HUES64 (cell line): ENCODE results near the gene GOLGA6L9. TPM values are rescaled to one million over a fixed set of nuclear protein-coding genes. Genes with fewer than 3 reads are reported as not detected.
"Not testable (repeated sequence)": the region's sequence is repeated elsewhere in the genome, so short reads cannot be mapped to it uniquely, and the experiment has no call there.

Experiments used
- H3K27ac ChIP-seq: 2 replicates; pipeline ENCODE4 v1.7.0; 2013; ENCODE audit warnings: low read depth, low read length, inconsistent platforms
- H3K27me3 ChIP-seq: 2 replicates; pipeline ENCODE4 v1.6.1; 2013; ENCODE audit warnings: mild to moderate bottlenecking, low read length; ENCODE audit not compliant: insufficient read depth
- H3K36me3 ChIP-seq: 2 replicates; pipeline ENCODE4 v1.6.1; 2013; ENCODE audit warnings: mild to moderate bottlenecking, low read length; ENCODE audit not compliant: insufficient read depth
- H3K4me1 ChIP-seq: 2 replicates; pipeline ENCODE4 v1.6.1; 2013; ENCODE audit warnings: mild to moderate bottlenecking, low read length, moderate library complexity; ENCODE audit not compliant: insufficient read depth
- H3K4me3 ChIP-seq: 2 replicates; pipeline ENCODE4 v1.5.1; 2013; ENCODE audit warnings: mild to moderate bottlenecking, low read length, moderate library complexity
- H3K9ac ChIP-seq: 2 replicates; pipeline ENCODE4 v1.6.1; 2013; ENCODE audit warnings: mild to moderate bottlenecking, low read depth, low read length
- H3K9me3 ChIP-seq: 2 replicates; pipeline ENCODE4 v1.6.1; 2013; ENCODE audit warnings: low read depth, low read length; ENCODE audit not compliant: insufficient read depth
- WGBS: fragments of 150-250, 120-280 bp; methylation state at CpG from one replicate; pipeline ENCODE4 v1.1.7; 2013; ENCODE audit warnings: missing lambda C conversion rate; 5-methylcytosine and 5-hydroxymethylcytosine counted together
- polyA plus RNA-seq, 2 experiments: library from polyadenylated mRNA; stranded (reverse); fragments of 50-300 nt; gene quantifications; one replicate each; pipeline ENCODE4 v1.2.3, GENCODE V29; 2013

GOLGA6L9 gene, protein sequence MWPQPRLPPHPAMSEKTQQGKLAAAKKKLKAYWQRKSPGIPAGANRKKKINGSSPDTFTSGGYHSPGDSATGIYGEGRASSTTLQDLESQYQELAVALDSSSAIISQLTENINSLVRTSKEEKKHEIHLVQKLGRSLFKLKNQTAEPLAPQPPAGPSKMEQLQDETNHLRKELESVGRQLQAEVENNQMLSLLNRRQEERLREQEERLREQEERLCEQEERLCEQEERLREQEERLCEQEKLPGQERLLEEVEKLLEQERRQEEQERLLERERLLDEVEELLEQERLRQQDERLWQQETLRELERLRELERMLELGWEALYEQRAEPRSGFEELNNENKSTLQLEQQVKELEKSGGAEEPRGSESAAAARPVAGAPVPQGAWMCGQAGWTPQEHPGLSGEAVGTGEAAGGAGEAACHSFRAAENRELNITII
- polyA plus RNA-seq (2013, experiment 1 of 2), result 2.7 TPM
- 4.1 TPM for polyA plus RNA-seq (2013, experiment 2 of 2)

DNA sequence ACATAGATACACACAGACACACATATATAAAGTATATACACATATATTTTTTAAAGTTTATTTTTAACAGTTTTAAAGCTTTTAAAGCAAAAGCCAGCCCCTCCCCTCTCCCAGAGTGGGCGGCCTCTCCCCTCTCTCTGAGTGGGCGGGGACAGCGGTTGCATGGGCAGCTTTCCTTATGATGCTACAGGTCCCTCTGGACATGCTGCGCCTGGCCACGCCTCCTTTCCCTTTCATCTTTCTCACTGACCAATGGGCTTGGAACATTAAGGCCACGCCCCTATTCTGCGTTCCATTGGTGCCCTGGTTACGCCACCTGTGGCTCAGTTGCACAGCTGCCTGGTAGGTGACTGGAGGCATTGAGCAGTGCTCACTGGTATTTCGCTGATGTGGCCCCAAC lies at the start of gene GOLGA6L9:
TSS of gene GOLGA6L9 (plus strand) at position 124 of the 400 bp plus-strand sequence. CDS start at position 388, 264 bp downstream.
- H3K9ac ChIP-seq, H3K4me3 ChIP-seq, H3K36me3 ChIP-seq, H3K4me1 ChIP-seq, H3K27me3 ChIP-seq, H3K27ac ChIP-seq, H3K9me3 ChIP-seq: not testable (repeated sequence)
- 90% methylated on average over 4 of the region's 9 CpGs for WGBS

DNA sequence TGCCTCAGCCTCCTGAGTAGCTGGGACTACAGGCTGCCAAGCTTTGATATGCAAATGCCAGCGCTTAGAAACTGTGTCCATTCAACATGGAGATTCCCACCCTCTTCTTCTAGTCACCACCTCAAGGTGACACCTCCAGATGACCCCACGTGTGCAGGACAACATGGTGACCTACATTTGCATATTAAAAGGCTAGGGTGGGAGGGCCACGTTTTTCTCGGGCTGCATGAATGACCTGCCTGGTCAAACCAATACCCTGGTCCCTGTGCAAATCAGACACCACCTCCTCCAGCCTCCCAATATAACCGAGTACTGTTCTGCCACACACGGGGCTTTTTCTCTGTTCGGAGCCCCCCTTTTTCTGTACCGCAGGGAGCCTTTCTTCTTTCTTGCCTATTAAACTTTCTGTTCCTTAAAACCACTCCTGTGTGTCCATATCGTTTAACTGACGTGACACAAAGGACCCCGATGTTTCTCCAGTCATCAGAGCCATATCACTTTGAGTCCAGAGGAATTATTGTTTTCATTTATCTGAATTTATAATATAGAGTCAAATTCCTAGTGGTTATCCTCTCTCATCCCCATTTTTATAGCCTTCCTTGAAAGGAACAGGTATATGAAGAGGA lies 48.2 kb upstream of the GOLGA6L9 start:
- H3K9me3 ChIP-seq, H3K27ac ChIP-seq, H3K27me3 ChIP-seq, H3K4me3 ChIP-seq, H3K9ac ChIP-seq, H3K36me3 ChIP-seq: not testable (repeated sequence)
- peaks cover 19% of the 10 kb centered on the region for H3K4me1 ChIP-seq
- WGBS, result 62% methylated on average over 10 of the region's 11 CpGs

- H3K27ac ChIP-seq, H3K9me3 ChIP-seq, H3K36me3 ChIP-seq, H3K27me3 ChIP-seq, H3K9ac ChIP-seq, H3K4me3 ChIP-seq: not testable (repeated sequence)
- H3K4me1 ChIP-seq, result peaks cover 14% of the 10 kb centered on the region
Measured at GRCh38 chr15:82387209-82387608, 42.4 kb upstream of the GOLGA6L9 start.

DNA sequence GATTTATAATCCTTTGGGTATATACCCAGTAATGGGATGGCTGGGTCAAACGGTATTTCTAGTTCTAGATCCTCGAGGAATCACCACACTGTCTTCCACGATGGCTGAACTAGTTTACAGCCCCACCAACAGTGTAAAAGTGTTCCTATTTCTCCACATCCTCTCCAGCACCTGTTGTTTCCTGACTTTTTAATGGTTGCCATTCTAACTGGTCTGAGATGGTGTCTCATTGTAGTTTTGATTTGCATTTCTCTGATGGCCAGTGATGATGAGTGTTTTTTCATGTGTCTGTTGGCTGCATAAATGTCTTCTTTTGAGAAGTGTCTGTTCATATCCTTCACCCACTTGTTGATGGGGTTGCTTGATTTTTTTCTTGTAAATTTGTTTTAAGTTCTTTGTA lies 39.5 kb upstream of the GOLGA6L9 start:
- WGBS, result 91% methylated on average over 3 of the region's 3 CpGs
- not testable (repeated sequence) for H3K27ac ChIP-seq, H3K36me3 ChIP-seq, H3K4me3 ChIP-seq, H3K9me3 ChIP-seq, H3K9ac ChIP-seq, H3K27me3 ChIP-seq
- peaks cover 11% of the 10 kb centered on the region for H3K4me1 ChIP-seq

DNA sequence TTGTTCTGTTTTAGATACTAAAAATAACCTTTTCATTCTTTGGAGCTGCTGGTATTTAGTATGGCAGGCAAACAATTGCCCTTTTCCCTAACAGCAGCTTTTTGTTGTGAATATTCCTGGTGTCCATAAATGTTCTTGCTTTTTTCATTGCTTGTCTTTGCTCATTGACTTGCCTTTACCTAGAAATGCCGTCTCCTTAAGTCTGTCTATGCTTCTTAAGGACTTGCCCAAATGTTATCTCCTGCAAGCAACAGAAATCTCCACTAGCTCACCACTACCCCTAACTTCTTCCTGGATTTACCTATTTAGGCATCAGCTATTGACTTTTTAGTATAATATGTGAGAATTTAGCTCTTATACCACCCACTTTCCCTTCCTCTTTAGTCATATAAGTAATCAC lies 37.5 kb upstream of the GOLGA6L9 start:
- H3K27ac ChIP-seq, H3K27me3 ChIP-seq, H3K9ac ChIP-seq, H3K4me3 ChIP-seq, H3K36me3 ChIP-seq, H3K9me3 ChIP-seq: not testable (repeated sequence)
- WGBS, result 89% methylated on average over 1 of the region's 1 CpG
- H3K4me1 ChIP-seq, result peaks cover 11% of the 10 kb centered on the region

GRCh38 chr15:82393671-82394070 lies 35.9 kb upstream of the GOLGA6L9 start:
- 97% methylated on average over 4 of the region's 4 CpGs for WGBS

DNA sequence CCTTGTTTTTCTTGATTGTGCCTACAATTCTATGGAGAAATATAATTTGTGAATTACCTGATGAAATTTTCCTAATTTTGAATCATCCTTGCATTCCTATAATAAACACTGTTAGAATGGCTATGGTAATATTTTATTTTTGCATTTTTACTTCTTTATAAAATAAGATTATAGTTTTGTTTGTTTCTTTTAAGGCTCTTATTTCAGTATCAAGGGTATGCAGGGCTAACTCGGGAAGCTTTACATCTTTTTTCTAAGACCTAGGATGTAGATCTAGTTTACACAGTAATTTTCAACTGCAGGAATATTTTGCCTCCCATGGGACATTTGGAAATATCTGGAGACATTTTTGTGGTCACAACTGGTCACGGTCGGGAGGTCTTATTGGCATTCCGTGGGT lies 33.8 kb upstream of the GOLGA6L9 start:
- not testable (repeated sequence) for H3K4me3 ChIP-seq, H3K9ac ChIP-seq, H3K36me3 ChIP-seq, H3K27me3 ChIP-seq, H3K27ac ChIP-seq, H3K9me3 ChIP-seq
- WGBS, result no CpG with 5 or more reads among the region's 4 CpGs
- H3K4me1 ChIP-seq, result peaks cover 18% of the 10 kb centered on the region

More at GRCh38 chr15:82393671-82394070, 35.9 kb upstream of the GOLGA6L9 start:
- H3K9ac ChIP-seq, result no peak overlapping the region
- H3K27me3 ChIP-seq, result no peaks in the 10 kb centered on the region
- peaks cover 10% of the 10 kb centered on the region for H3K4me1 ChIP-seq
- H3K9me3 ChIP-seq, result no peaks in the 10 kb centered on the region
- no peak overlapping the region for H3K27ac ChIP-seq
- no peak overlapping the region for H3K4me3 ChIP-seq
- H3K36me3 ChIP-seq, result no peaks in the 10 kb centered on the region

DNA sequence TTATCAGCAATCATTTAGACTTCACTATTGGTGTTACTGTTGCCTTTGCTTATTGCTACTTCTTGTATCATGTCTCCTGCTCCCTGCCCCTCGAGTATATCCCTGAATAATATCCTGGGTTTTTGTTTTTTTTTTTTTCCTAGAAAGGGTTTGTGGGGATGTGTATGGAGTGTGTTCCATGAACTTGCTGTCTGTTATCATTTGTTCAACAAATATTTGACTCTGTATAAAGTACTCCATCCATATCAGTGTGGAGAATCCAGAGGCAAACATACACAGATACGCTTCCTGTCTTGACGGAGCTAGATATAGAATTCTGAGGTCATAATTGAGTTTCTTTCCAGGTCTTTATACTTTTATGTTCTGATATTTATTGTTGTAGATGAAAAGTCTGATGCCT lies 31.8 kb upstream of the GOLGA6L9 start:
- Histone ChIP-seq H3K27me3 (no peaks in the 10 kb centered on the region), H3K9me3 (no peaks in the 10 kb centered on the region), H3K4me3 (no peak overlapping the region), H3K27ac (no peak overlapping the region), H3K9ac (no peak overlapping the region), H3K36me3 (no peaks in the 10 kb centered on the region), H3K4me1 (peaks cover 13% of the 10 kb centered on the region; the same call in 1 of the 2 replicates)
- WGBS, result 91% methylated on average over 3 of the region's 3 CpGs

DNA sequence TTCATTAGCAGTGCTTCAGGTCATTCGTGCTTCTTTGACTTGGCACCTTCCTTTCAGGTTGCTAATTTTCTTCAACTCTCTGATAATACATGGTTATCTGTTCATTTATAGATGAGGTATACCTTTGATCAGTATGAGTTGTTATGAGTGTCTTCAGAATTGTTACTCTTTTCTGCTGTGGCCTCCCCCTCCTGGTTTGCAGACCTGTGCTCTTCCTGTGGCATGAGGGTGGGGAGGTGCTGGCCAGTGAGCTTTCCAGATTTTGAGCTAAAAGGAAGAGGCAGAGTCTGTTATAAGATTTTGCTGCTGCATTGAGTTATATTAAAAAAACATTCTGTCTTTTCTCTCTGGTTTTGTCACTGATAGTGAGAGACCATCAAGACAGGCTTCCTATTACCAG lies 30.8 kb upstream of the GOLGA6L9 start:
- Histone ChIP-seq H3K27me3 (no peaks in the 10 kb centered on the region), H3K4me3 (no peak overlapping the region), H3K36me3 (no peaks in the 10 kb centered on the region), H3K4me1 (peaks cover 13% of the 10 kb centered on the region; the same call in 1 of the 2 replicates), H3K9me3 (no peaks in the 10 kb centered on the region), H3K9ac (no peak overlapping the region), H3K27ac (no peak overlapping the region)
- no CpG with 5 or more reads among the region's 1 CpG for WGBS

DNA sequence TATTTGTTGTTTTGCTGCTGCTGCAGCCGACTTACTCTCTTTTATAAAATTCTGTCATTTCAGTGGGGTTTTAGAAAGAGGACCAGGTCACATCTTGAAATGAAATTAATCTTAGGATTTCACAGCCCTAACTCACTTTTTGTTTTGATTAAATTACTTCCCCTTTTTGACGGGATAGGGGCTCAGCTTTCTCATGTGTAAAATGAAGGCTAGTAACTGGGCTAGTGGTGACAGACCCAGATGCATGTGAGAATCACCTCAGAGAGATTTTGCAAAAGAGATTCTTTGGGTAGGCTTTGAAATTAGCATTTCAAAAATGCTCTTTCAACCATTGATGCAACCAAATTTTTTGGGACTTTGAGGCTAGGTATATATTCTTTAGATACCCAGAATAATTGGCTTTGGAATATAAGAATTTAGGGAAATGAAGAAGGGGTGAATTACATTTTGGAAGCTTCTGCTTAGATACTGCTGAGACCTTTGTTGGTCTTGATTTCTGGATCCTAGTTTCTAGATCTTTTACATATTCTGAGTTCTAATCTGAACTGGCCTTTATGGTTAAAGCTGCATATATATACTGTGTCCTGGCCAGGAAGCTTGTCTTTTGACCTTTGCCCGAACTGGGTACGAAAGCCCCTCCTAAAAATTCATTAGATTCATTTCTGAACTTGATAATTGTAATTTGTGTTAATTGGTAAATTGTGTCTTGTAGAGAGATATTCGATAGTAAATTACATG lies 30.1 kb upstream of the GOLGA6L9 start:
- H3K9me3 ChIP-seq, H3K36me3 ChIP-seq, H3K9ac ChIP-seq, H3K27me3 ChIP-seq, H3K4me3 ChIP-seq, H3K27ac ChIP-seq: not testable (repeated sequence)
- WGBS, result 70% methylated on average over 4 of the region's 5 CpGs
- peaks cover 13% of the 10 kb centered on the region; the same call in 1 of the 2 replicates for H3K4me1 ChIP-seq

DNA sequence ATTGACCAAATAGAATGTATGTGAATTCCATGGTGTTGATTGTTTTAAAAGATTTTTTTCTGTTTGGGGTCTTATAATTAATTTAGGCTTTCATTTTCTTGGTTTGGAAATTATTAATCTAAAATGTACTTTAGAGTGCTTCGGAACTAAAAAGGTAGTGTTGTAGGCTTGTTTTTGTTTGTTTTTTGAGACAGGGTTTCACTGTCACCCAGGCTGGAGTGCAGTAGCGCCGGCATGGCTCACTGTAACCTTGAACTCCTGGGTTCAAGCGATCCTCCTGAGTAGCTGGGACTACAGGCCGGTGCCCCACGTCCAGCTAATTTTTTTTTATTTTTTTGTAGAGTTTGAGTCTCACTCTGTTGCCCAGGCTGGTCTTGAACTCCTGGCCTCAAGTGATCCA lies 27.7 kb upstream of the GOLGA6L9 start:
- H3K9ac ChIP-seq, H3K4me3 ChIP-seq, H3K27me3 ChIP-seq, H3K9me3 ChIP-seq, H3K27ac ChIP-seq: not testable (repeated sequence)
- Histone ChIP-seq H3K4me1 (peaks cover 13% of the 10 kb centered on the region; the same call in 1 of the 2 replicates), H3K36me3 (peaks cover 18% of the 10 kb centered on the region)
- WGBS, result 97% methylated on average over 6 of the region's 6 CpGs
